Erythroblast (primary cell): ENCODE data around the gene STX10.

Experiments used
- GATA1 ChIP-seq: IDR thresholded peaks from 2 replicates; pipeline ENCODE4 v1.6.1; 2011; ENCODE audit warnings: low read depth, mild to moderate bottlenecking, control low read depth, low read length, moderate library complexity
- POLR2A ChIP-seq: IDR thresholded peaks from 2 replicates; pipeline ENCODE4 v1.6.1; 2011; ENCODE audit warnings: mild to moderate bottlenecking, low read length

- TF ChIP-seq POLR2A (no peak), GATA1 (no peak)
Observed at GRCh38 chr19:13165162-13165997, 15.2 kb upstream of the STX10 start.
